HEK293 (cell line): Measurements from ENCODE around the gene ACTG1.

Experiments
- CTCF ChIA-PET: fragments of 350-600 bp; formaldehyde crosslinking; extraction: SDS; loops from one replicate; lab custom pipeline; 2021; ENCODE audit warnings: antibody characterized with exemption; lab: Yijun Ruan, JAX
- POLR2A ChIA-PET: fragments of 300-600 bp; formaldehyde crosslinking; extraction: SDS; loops from one replicate; lab custom pipeline; 2020; ENCODE audit warnings: antibody characterized with exemption, inconsistent platforms; lab: Yijun Ruan, JAX
- H3K27ac ChIP-seq: fragments of 200-500 bp; sonication (Bioruptor generic); 2 replicates; pipeline ENCODE4 v1.5.1; 2014; ENCODE audit warnings: low read depth, low read length, control low read depth, inconsistent platforms; ENCODE audit errors: extremely low read depth
- H3K36me3 ChIP-seq, 2 experiments: fragments of 200-500 bp in 1 of 2; sonication (Bioruptor generic) in 1 of 2; 1 replicate in 1 of 2; 2 replicates in 1 of 2; pipeline ENCODE4 v1.5.1; 2014 to 2017; ENCODE audit warnings: inconsistent platforms in 2 of 2, low read length in 2 of 2; ENCODE audit not compliant: control insufficient read depth in 2 of 2, insufficient read depth in 1 of 2
- H3K4me1 ChIP-seq: fragments of 200-500 bp; sonication (Bioruptor generic); 2 replicates; pipeline ENCODE4 v1.5.1; 2014; ENCODE audit warnings: mild to moderate bottlenecking, low read length, inconsistent platforms; ENCODE audit not compliant: control insufficient read depth, insufficient read depth
- H3K4me3 ChIP-seq: 2 replicates; pipeline ENCODE4 v1.5.1; 2011; ENCODE audit warnings: low read depth, mild to moderate bottlenecking, control low read depth, low read length, moderate library complexity
- H3K9me3 ChIP-seq: fragments of 200-500 bp; sonication (Bioruptor generic); 2 replicates; pipeline ENCODE4 v1.5.1; 2014; ENCODE audit warnings: low read depth, low read length, inconsistent platforms; ENCODE audit not compliant: control insufficient read depth, insufficient read depth
- BCL11B ChIP-seq: fragments of 450-650 bp; formaldehyde crosslinking; IDR thresholded peaks from 2 replicates; pipeline ENCODE4 v1.5.1; 2016; ENCODE audit warnings: low read depth, missing biosample characterization, missing genetic modification characterization
- GLIS1 ChIP-seq: fragments of 450-650 bp; formaldehyde crosslinking; IDR thresholded peaks from 2 replicates; pipeline ENCODE4 v1.5.1; 2016; ENCODE audit warnings: missing biosample characterization, missing genetic modification characterization
- GLIS2 ChIP-seq: fragments of 450-650 bp; formaldehyde crosslinking; IDR thresholded peaks from 2 replicates; pipeline ENCODE4 v1.5.1; 2016; ENCODE audit warnings: missing biosample characterization, missing genetic modification characterization
- KLF8 ChIP-seq: fragments of 450-650 bp; formaldehyde crosslinking; IDR thresholded peaks from 2 replicates; pipeline ENCODE4 v1.5.1; 2016; ENCODE audit warnings: missing biosample characterization, missing genetic modification characterization
- KLF9 ChIP-seq: fragments of 450-650 bp; formaldehyde crosslinking; IDR thresholded peaks from 2 replicates; pipeline ENCODE4 v1.5.1; 2016; ENCODE audit warnings: missing biosample characterization, missing genetic modification characterization, low read depth
- MZF1 ChIP-seq: fragments of 450-650 bp; formaldehyde crosslinking; IDR thresholded peaks from 2 replicates; pipeline ENCODE4 v1.5.1; 2017; ENCODE audit warnings: missing biosample characterization, missing genetic modification characterization, borderline replicate concordance
- PBX3 ChIP-seq: sonication (generic); formaldehyde crosslinking; IDR thresholded peaks from 2 replicates; pipeline ENCODE4 v1.8.1; 2022; ENCODE audit warnings: mild to moderate bottlenecking, moderate library complexity, missing genetic modification reagents
- SP7 ChIP-seq: fragments of 450-650 bp; formaldehyde crosslinking; IDR thresholded peaks from 2 replicates; pipeline ENCODE4 v1.5.1; 2016; ENCODE audit warnings: missing biosample characterization, missing genetic modification characterization
- ZBTB1 ChIP-seq: fragments of 450-650 bp; formaldehyde crosslinking; IDR thresholded peaks from 2 replicates; pipeline ENCODE4 v1.5.1; 2016; ENCODE audit warnings: missing biosample characterization, missing genetic modification characterization
- ZBTB20 ChIP-seq: fragments of 450-650 bp; formaldehyde crosslinking; IDR thresholded peaks from 2 replicates; pipeline ENCODE4 v1.5.1; 2016; ENCODE audit warnings: missing biosample characterization, missing genetic modification characterization
- ZBTB21 ChIP-seq: fragments of 450-650 bp; formaldehyde crosslinking; IDR thresholded peaks from 2 replicates; pipeline ENCODE4 v1.5.1; 2017; ENCODE audit warnings: missing biosample characterization, missing genetic modification characterization
- ZEB2 ChIP-seq: fragments of 450-650 bp; formaldehyde crosslinking; IDR thresholded peaks from 2 replicates; pipeline ENCODE4 v1.5.1; 2016; ENCODE audit warnings: missing biosample characterization, missing genetic modification characterization
- ZFP37 ChIP-seq: fragments of 450-650 bp; formaldehyde crosslinking; IDR thresholded peaks from 2 replicates; pipeline ENCODE4 v1.5.1; 2016; ENCODE audit warnings: missing biosample characterization, missing genetic modification characterization
- ZIC2 ChIP-seq: fragments of 450-650 bp; formaldehyde crosslinking; IDR thresholded peaks from 2 replicates; pipeline ENCODE4 v1.5.1; 2016; ENCODE audit warnings: missing biosample characterization, missing genetic modification characterization
- ZNF10 ChIP-seq: fragments of 450-650 bp; formaldehyde crosslinking; IDR thresholded peaks from 2 replicates; pipeline ENCODE4 v1.5.1; 2017; ENCODE audit warnings: missing biosample characterization, missing genetic modification characterization
- ZNF155 ChIP-seq: fragments of 450-650 bp; formaldehyde crosslinking; IDR thresholded peaks from 2 replicates; pipeline ENCODE4 v1.5.1; 2016; ENCODE audit warnings: missing biosample characterization, missing genetic modification characterization
- ZNF214 ChIP-seq: fragments of 450-650 bp; formaldehyde crosslinking; IDR thresholded peaks from 2 replicates; pipeline ENCODE4 v1.5.1; 2017; ENCODE audit warnings: missing biosample characterization, mild to moderate bottlenecking, missing genetic modification characterization, borderline replicate concordance
- ZNF350 ChIP-seq: fragments of 450-650 bp; formaldehyde crosslinking; IDR thresholded peaks from 2 replicates; pipeline ENCODE4 v1.5.0; 2017; ENCODE audit warnings: missing biosample characterization, mild to moderate bottlenecking, missing genetic modification characterization
- ZNF362 ChIP-seq: fragments of 450-650 bp; formaldehyde crosslinking; IDR thresholded peaks from 2 replicates; pipeline ENCODE4 v1.5.1; 2016; ENCODE audit warnings: missing biosample characterization, missing genetic modification characterization
- ZNF37A ChIP-seq: fragments of 450-650 bp; IDR thresholded peaks from 2 replicates; pipeline ENCODE4 v1.5.1; 2018; ENCODE audit warnings: missing biosample characterization, missing genetic modification characterization
- ZNF416 ChIP-seq: fragments of 450-650 bp; formaldehyde crosslinking; IDR thresholded peaks from 2 replicates; pipeline ENCODE4 v1.5.1; 2016; ENCODE audit warnings: missing biosample characterization, missing genetic modification characterization
- ZNF510 ChIP-seq: fragments of 450-650 bp; formaldehyde crosslinking; IDR thresholded peaks from 2 replicates; pipeline ENCODE4 v1.5.1; 2018; ENCODE audit warnings: mild to moderate bottlenecking, missing genetic modification characterization, missing biosample characterization; ENCODE audit not compliant: insufficient replicate concordance
- ZNF544 ChIP-seq: fragments of 450-650 bp; formaldehyde crosslinking; IDR thresholded peaks from 2 replicates; pipeline ENCODE4 v1.5.0; 2017; ENCODE audit warnings: missing biosample characterization, missing genetic modification characterization
- ZNF580 ChIP-seq: fragments of 450-650 bp; formaldehyde crosslinking; IDR thresholded peaks from 2 replicates; pipeline ENCODE4 v1.5.1; 2016; ENCODE audit warnings: missing biosample characterization, missing genetic modification characterization
- ZNF600 ChIP-seq: fragments of 450-650 bp; formaldehyde crosslinking; IDR thresholded peaks from 2 replicates; pipeline ENCODE4 v1.5.1; 2016; ENCODE audit warnings: missing biosample characterization, missing genetic modification characterization
- ZNF623 ChIP-seq: fragments of 450-650 bp; formaldehyde crosslinking; IDR thresholded peaks from 2 replicates; pipeline ENCODE4 v1.5.1; 2016; ENCODE audit warnings: missing biosample characterization, missing genetic modification characterization
- ZNF692 ChIP-seq: fragments of 450-650 bp; formaldehyde crosslinking; IDR thresholded peaks from 2 replicates; pipeline ENCODE4 v1.5.1; 2016; ENCODE audit warnings: missing biosample characterization, missing genetic modification characterization
- ZNF777 ChIP-seq: fragments of 450-650 bp; formaldehyde crosslinking; IDR thresholded peaks from 2 replicates; pipeline ENCODE4 v1.5.1; 2017; ENCODE audit warnings: missing biosample characterization, missing genetic modification characterization, borderline replicate concordance
- ZNF830 ChIP-seq: fragments of 450-650 bp; IDR thresholded peaks from 2 replicates; pipeline ENCODE4 v1.5.0; 2018; ENCODE audit warnings: missing biosample characterization, missing genetic modification characterization, low read depth, mild to moderate bottlenecking, moderate library complexity
- ZSCAN30 ChIP-seq: fragments of 450-650 bp; IDR thresholded peaks from 2 replicates; pipeline ENCODE4 v1.5.1; 2018; ENCODE audit warnings: missing biosample characterization, mild to moderate bottlenecking, missing genetic modification characterization, moderate library complexity

The ACTG1 gene

GRCh38 chr17:81483085-81483861, 29.3 kb downstream of the ACTG1 start (continued):
- no peak for TF ChIP-seq KLF8
- no peak for TF ChIP-seq ZBTB21
- no peak for TF ChIP-seq ZEB2
- TF ChIP-seq ZNF37A (tag by site-specific recombination): no peak
- no peak for TF ChIP-seq ZNF580 (tag by site-specific recombination)
- 0 out of 2 replicates have a peak, but pooled peaks have one; percentile 12 for TF ChIP-seq ZNF600 (tag by site-specific recombination)
- no peak for TF ChIP-seq BCL11B (tag by site-specific recombination)
- no peak for TF ChIP-seq ZNF155 (tag by site-specific recombination)
- TF ChIP-seq ZBTB1: no peak
- TF ChIP-seq ZNF362: no peak
- TF ChIP-seq ZNF544 (tag by site-specific recombination): no peak
- TF ChIP-seq ZNF10: no peak
- TF ChIP-seq ZBTB20 (tag by site-specific recombination): no peak
- no peak for TF ChIP-seq ZFP37 (tag by site-specific recombination)
- TF ChIP-seq KLF9 (tag by site-specific recombination): no peak

- ChIA-PET POLR2A (interaction anchor here (2.1 kb wide), 1 partner anchor 88 kb away, joined by 5 read pairs; the partner anchor contains the start of gene BAHCC1), CTCF (interaction anchor here (0.7 to 3.1 kb wide), 4 partner anchors 42 to 191 kb away, joined by 3 to 21 read pairs (median 4); no protein-coding TSS in a partner anchor)
- TF ChIP-seq ZNF623 (tag by site-specific recombination) (no peak), ZNF830 (tag by site-specific recombination) (no peak), MZF1 (tag by site-specific recombination) (no peak), ZNF692 (tag by site-specific recombination) (no peak), ZNF777 (no peak), ZNF510 (no peak), ZIC2 (tag by site-specific recombination) (peak; percentile 70), ZNF214 (tag by site-specific recombination) (no peak), GLIS1 (tag by site-specific recombination) (peak; percentile 80), GLIS2 (0 out of 2 replicates have a peak, but pooled peaks have one; percentile 27), SP7 (tag by site-specific recombination) (no peak), ZSCAN30 (tag by site-specific recombination) (no peak), PBX3 (CRISPR knock-in tag) (no peak), BCL11B (tag by site-specific recombination) (no peak), ZNF416 (tag by site-specific recombination) (no peak), ZNF350 (no peak)
- no peak overlapping the region for H3K4me3 ChIP-seq
- H3K9me3 ChIP-seq: no peaks in the 10 kb centered on the region
- H3K36me3 ChIP-seq: no peaks in the 10 kb centered on the region
- peaks cover 3% of the 10 kb centered on the region; the same call in 1 of the 2 replicates for H3K4me1 ChIP-seq
- H3K27ac ChIP-seq: no peak overlapping the region
Observed at GRCh38 chr17:81482673-81483072, 29.9 kb downstream of the ACTG1 start.
